CD4-positive, alpha-beta T cell treated with Interleukin-4 for 4 hours (primary cell): ENCODE results near the gene CACNB4.
"Not testable (repeated sequence)": the region's sequence is repeated elsewhere in the genome, so short reads cannot be mapped to it uniquely, and the experiment has no call there.

Experiments used
- DNase-seq: peaks from one replicate; pipeline ENCODE4 v3.0.0-alpha.2; 2020

CACNB4 gene

GRCh38 chr2:151973013-151973900, 125.6 kb downstream of the CACNB4 start:
- DNase-seq, result no peak

DNA sequence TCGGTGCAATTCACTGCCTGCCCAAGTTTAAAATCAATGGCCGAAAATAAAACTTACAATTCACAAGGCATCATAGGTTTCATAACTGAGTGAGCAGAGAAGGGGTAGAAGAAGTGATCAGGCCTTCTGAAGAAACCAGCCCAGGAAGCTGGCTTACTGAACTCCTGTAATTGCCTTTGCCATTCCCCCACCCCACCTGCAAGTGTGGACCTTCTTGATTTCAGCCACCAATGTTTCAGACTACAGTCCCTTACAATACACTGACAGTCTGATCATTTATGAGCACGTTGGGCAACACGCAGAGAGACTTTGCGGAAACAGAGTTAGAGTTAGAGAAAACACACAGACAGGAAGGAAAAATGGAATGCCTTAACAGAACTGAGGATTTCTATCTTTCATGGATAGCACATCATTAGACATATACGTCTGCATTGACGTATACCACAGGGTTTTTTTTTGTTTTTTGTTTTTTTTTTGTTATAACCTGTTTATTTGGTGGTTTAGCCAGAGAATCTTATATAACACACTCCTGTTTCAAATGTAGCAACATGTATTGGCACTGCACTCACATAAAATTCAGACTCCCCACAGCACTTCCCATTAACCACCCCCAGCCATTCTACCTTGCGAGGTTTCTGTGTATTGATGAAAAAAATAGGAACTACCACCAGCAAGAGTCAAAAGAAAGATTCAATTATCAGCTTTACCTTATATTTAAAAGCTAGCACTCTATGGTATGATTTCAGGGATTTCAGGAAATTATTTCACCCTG, 126.4 kb downstream of the CACNB4 start:
- DNase-seq, result no peak

GRCh38 chr2:151971301-151972051, 127.4 kb downstream of the CACNB4 start:
- no peak for DNase-seq

DNA sequence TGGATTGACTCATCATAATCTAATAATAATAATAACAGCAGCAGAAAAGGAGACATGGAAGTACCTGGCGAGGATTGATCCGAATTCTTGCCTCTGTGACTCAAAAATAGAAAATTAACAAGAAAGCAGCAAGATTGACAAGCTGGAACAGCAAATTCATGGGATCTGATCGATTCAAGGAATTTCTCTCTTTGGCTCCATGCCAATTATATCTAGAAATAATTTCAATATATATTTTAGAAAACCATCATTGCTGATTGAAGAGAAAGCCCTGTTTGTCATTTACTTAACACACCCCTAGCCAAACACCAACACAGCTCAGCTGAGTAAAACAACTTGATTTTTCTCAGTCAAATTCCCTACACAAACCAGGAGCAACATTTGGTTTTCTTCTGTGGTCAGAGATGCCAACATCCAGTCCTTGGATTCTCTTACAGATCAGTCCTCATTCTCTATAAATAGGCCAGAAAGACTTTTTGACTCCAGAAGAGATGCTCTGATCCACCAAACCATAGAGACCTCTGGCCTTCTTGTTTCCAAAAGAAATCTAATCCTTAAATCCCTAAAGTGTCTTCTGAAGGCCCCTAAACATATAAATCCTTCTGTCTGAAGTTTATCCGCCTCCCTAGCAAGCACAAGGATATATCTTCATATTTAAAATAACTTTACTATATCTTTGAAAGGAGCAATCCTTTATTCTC, 129.9 kb downstream of the CACNB4 start:
- DNase-seq, result no peak

- no peak for DNase-seq
These were observed 130.8 kb downstream of the CACNB4 start for GRCh38 chr2:151967829-151968722.

DNA sequence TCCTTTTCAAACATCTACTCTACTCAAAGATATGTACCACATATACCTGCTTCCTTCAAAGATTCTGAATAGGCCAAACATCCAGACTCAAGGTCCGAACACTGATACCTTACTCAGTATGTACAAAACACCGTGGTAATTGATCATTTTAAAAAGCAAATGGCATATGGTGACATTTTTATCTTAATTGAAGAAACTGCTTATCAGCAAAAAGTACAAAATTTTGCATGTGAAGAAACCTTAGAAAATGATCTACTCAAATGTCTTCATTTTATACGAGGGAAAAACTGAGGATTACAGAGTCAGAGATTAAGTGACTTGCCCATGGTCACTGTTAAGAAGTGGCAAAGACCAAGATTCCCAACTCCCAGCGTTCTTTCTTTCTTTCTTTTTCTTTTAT, 133.0 kb downstream of the CACNB4 start:
- DNase-seq, result no peak

DNA sequence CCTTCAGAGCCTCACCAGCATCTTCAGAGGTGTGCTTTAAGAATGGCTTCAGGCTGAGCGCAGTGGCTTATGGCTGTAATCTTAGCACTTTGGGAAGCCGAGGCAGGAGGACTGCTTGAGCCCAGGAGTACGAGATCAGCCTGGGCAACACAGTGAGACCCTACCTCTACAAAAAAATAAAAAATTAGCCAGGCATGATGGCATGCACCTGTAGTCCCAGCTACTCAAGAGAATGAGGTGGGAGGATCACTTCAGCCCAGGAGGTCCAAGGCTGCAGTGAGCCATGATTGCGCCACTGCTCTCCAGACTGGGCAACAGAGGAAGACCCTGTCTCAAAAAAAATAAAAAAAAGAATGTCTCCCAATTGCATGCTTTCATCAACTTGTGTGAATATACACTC, 137.3 kb downstream of the CACNB4 start:
- DNase-seq, result no peak

- DNase-seq, result no peak
These were observed 139.6 kb downstream of the CACNB4 start for GRCh38 chr2:151959238-151959637.

DNA sequence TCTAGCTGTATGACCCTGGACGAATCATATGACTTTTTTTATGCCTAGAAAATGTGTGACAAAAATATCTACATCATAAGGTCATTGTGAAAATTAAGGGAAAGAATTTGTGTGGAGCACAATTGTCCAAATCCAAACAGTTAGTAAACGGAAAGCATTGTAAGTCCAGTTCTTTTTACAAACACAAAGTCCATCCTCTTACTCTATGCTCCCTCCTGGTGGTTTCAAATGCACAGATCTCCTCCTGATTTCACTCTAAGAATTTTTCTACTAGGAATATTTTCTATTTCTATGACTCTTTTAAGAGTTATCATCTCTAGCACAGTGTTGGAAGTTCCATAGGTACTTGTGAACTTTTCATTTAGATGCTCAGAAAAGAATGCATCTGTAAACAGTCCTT, 145.4 kb downstream of the CACNB4 start:
- no peak for DNase-seq

DNA sequence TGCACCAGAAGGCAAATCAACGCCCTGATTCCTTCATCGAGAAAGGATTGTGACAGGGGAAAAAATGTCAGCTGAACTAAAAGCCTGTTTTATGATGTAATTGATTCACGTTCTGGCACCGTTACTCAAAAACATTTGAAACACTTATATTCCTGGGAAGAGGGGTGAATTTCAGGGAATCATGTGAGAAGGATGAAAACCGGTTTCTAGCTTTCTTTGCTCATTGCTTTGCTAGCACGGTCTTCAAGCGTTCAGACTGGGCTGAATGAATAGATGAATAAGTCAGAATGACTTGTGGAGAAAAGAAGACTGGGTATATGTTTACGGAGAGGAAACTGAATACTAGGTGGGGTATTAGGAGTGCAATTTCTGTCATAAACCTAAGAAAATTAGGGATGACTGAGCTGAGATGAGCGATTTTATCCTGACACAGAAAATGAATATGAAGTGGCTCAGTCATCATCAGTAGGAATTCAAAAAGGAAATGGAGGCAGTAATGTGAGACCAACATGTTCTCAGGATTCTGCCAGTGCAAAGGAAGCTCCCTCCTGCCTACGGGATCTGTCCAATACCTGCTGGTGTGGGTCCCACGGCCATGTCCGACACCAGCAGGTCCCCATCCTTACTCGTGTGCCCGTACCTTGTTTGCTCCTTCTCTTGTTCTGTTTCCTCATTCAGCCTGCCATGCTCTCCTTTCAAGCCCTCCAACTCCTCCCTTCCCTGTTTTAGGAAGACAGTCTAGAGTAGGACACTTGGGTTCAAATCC, 146.0 kb downstream of the CACNB4 start:
- no peak for DNase-seq

DNA sequence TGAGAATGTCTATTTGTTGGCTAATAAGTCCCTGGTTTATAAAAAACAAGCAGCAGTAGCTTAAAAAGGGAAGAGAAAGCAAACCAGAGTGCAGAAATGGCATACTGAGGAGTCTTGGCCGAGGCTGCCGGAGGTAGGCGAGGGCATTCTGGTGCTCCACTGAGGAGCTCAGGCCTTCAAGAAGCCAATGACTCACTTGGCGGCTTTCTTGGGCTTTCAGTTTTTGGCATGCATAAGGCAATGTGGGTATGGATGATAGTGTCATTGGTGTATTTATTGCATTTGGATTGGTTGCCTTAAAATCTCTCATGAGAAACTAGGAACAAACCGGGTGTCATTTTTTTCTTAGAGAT, 151.1 kb downstream of the CACNB4 start:
- DNase-seq, result peak; percentile 2

DNA sequence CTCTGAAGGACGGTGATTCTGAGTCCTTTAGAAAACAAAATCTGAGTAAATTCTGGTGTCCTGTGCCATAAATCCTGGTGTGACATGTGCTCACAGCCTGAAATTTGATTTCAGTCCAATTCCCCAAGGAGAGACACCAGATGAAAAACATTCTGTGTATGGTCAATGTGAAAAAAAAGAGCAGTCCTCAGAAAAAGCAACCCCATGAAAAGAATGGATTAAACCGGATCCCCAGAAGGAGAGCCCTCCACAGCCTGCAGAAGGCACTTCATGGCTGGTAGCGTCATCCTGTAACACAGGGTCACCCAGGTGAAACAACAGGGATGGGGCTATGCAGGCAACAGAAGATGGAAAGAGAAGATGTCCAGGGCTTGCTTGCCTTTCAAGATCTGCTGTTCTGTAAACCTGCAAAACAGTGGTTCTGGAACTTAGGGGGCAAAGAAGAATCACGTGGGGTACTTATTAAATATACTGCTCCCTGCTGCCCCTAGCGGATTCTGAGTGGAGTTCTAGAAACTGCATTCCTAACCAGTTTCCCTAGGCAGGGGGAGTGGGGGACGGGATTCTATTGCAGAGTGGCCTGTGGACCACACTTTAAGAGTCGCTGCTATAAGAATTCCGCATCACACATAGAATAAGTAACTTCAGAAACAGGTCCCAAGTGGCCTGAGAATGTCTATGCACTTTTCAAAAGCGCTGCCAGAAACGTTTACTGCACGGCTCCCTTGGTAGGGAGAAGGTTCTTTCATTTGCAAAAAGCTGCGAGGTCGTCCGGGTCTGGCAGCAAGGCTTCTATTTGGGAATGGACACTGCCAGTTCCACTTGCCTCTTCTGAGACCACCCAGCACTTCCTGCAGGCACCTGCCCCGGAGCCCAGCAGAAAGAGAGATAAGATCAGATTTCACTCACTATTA, 151.7 kb downstream of the CACNB4 start:
- DNase-seq, result peak; percentile 5

GRCh38 chr2:151946250-151946884, 152.5 kb downstream of the CACNB4 start:
- no peak for DNase-seq

- no peak for DNase-seq
These were observed 153.2 kb downstream of the CACNB4 start for GRCh38 chr2:151945602-151946001.

DNA sequence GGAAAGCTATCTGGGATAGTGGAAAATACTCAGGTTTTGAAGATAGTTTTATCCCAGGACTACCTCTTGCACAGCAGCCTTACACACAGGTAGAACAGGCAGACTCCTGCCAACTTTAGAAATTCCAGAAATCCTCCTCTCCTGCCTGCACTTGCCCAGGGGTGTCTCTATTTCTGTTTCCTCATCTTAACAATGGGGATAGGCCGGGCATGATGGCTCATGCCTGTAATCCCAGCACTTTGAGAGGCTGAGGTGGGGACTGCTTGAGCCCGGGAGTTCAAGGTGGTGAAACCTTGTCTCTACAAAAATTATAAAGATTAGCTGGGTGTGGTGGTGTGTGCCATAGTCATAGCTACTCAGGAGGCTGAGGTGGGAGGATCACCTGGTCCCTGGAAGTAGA, 153.7 kb downstream of the CACNB4 start:
- no peak for DNase-seq

GRCh38 chr2:151943461-151943860, 155.4 kb downstream of the CACNB4 start:
- DNase-seq, result no peak

GRCh38 chr2:151942540-151943205, 156.2 kb downstream of the CACNB4 start:
- DNase-seq, result not testable (repeated sequence)

- no peak for DNase-seq
These were observed 160.9 kb downstream of the CACNB4 start for GRCh38 chr2:151937966-151938365.

DNA sequence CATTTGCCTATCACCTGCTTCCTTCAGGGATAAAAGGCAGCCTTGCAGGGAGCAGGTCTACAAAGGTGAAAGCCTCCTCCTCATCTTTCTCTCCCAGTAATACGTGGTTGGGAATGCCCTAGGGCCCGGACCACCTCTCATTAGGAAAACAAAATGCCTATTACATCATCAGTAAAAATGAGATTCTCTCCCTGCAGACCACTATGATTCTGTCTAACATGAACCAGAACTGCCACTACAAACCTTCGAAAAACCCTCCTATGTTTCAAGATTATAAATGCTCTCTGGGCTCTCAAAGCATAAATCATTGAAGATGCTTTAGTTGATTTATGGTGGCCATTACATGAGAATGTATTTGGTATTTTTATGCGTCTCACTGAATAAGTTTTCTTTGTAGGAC, 162.2 kb downstream of the CACNB4 start:
- DNase-seq, result no peak
